Kidney epithelial cell (primary cell): ENCODE data around the gene SSMEM1. TPM values are rescaled to one million over a fixed set of nuclear protein-coding genes. Genes with fewer than 3 reads are reported as not detected.
"Not testable (repeated sequence)": the region's sequence is repeated elsewhere in the genome, so short reads cannot be mapped to it uniquely, and the experiment has no call there.

ENCODE experiments used
- DNase-seq: peaks from one replicate; pipeline ENCODE4 v3.0.0-alpha.2; 2010; ENCODE audit warnings: low read depth
- H3K27me3 ChIP-seq: 2 replicates; pipeline ENCODE4 v1.6.0; 2011; ENCODE audit warnings: low read length; ENCODE audit not compliant: control insufficient read depth, insufficient read depth
- H3K36me3 ChIP-seq: 2 replicates; pipeline ENCODE4 v1.5.1; 2011; ENCODE audit warnings: low read length; ENCODE audit not compliant: control insufficient read depth, insufficient read depth
- H3K4me3 ChIP-seq: 2 replicates; pipeline ENCODE4 v1.5.1; 2011; ENCODE audit warnings: low read depth, mild to moderate bottlenecking, control low read depth, low read length
- total RNA-seq: library from RNA; depleted of rRNA; stranded (reverse); fragments of >200 nt; gene quantifications from 2 replicates; pipeline ENCODE4 v1.2.3, GENCODE V29; 2015
- TF ChIP-seq, protein P1 (sequence below): IDR thresholded peaks from 2 replicates; pipeline ENCODE4 v1.5.1; 2011; ENCODE audit warnings: mild to moderate bottlenecking, moderate library complexity, low read length, control low read depth, inconsistent platforms; ENCODE audit not compliant: insufficient read depth, poor library complexity, severe bottlenecking

Gene SSMEM1
- total RNA-seq, 1 donor from 2014 or later = not detected

DNA sequence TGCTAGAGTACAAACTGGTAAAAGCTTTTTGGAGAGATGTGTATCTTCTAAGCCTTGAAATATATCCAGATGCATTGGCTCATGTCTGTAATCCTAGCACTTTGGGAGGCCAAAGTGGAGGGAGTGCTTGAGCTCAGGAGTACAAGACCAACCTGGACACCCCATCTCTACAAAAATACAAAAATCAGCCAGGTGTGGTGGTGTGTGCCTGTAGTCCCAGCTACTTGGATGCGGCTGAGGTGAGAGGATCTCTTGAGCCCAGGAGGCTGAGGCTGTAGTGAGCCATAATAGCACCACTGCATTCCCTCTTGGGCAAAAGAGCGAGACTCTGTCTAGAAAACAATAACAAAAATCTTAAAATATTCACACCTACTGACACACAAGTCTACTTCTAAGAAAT, 28.0 kb upstream of the SSMEM1 start:
- no peak for DNase-seq
- H3K36me3 ChIP-seq = no peaks in the 10 kb centered on the region
- TF ChIP-seq, protein P1, sequence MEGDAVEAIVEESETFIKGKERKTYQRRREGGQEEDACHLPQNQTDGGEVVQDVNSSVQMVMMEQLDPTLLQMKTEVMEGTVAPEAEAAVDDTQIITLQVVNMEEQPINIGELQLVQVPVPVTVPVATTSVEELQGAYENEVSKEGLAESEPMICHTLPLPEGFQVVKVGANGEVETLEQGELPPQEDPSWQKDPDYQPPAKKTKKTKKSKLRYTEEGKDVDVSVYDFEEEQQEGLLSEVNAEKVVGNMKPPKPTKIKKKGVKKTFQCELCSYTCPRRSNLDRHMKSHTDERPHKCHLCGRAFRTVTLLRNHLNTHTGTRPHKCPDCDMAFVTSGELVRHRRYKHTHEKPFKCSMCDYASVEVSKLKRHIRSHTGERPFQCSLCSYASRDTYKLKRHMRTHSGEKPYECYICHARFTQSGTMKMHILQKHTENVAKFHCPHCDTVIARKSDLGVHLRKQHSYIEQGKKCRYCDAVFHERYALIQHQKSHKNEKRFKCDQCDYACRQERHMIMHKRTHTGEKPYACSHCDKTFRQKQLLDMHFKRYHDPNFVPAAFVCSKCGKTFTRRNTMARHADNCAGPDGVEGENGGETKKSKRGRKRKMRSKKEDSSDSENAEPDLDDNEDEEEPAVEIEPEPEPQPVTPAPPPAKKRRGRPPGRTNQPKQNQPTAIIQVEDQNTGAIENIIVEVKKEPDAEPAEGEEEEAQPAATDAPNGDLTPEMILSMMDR = no peak
- no peak overlapping the region for H3K4me3 ChIP-seq
- H3K27me3 ChIP-seq = no peaks in the 10 kb centered on the region

DNA sequence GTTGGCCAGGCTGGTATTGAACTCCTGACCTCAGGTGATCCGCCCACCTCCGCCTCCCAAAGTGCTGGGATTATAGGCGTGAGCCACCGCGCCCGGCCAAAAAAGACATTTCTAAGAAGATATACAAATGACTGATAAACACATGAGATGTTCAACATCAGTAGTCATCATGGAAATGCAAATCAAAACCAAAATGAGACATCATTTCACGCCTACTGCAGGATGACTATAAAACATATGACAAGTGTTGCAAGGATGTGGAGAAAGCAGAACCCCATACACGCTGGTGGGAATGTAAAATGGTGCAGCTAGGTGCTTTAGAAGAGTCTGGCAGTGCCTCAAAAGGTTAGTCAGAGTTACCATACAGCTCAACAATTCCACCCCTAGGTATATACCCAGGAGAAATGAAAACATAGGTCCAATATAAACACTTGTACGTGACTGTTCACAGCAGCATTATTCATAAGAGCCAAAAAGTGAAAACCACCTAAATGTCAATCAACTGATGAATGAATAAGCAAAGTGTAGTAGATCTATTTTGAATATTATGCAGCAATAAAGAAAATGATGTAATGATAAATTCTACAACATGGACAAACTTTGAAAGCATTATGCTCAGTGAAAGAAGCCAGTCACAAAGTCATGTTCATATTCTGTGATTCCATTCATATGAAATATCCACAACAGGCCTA, 26.9 kb upstream of the SSMEM1 start:
- Histone ChIP-seq H3K36me3 (no peaks in the 10 kb centered on the region), H3K4me3 (no peak overlapping the region), H3K27me3 (no peaks in the 10 kb centered on the region)
- TF ChIP-seq, protein P1 = no peak
- DNase-seq = no peak

DNA sequence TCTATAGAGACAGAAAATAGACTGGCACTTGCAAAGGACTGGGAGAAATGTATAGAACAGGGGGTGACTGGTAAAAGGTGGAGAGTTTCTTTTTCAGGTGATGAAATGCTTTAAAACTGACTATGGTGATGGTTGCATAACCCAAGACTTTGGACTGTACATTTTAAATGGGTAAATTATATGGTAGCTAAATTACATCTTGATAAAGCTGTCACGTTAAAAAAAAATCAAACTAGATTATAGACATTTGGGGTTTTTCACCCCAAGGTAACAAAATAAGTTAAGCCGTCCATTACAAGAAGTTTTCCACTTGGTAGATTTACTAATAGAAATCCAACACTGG, 26.4 kb upstream of the SSMEM1 start:
- H3K36me3 ChIP-seq = no peaks in the 10 kb centered on the region
- no peak for DNase-seq
- TF ChIP-seq, protein P1 = no peak
- no peaks in the 10 kb centered on the region for H3K27me3 ChIP-seq
- H3K4me3 ChIP-seq = no peak overlapping the region

DNA sequence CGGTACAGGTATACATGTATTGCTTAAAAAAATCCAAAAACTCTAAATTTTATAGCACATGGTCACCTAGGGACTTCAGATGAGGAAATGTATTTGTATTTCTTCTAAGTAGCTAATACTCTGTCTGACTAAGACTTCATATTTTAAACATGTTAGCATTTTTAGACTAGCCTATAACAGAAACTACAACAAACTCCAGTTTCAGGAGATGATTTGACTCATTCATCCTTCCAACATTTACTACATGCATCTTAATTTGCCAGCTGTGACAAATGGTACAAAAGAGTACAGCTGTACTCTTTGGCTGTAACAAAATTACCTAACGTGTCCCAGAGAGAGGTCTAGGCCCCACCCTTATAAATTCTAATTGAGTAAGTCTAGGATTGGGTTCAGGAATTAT, 24.7 kb upstream of the SSMEM1 start:
- H3K27me3 ChIP-seq = no peaks in the 10 kb centered on the region
- DNase-seq = no peak
- TF ChIP-seq, protein P1 = no peak
- H3K36me3 ChIP-seq = no peaks in the 10 kb centered on the region
- H3K4me3 ChIP-seq = no peak overlapping the region

DNA sequence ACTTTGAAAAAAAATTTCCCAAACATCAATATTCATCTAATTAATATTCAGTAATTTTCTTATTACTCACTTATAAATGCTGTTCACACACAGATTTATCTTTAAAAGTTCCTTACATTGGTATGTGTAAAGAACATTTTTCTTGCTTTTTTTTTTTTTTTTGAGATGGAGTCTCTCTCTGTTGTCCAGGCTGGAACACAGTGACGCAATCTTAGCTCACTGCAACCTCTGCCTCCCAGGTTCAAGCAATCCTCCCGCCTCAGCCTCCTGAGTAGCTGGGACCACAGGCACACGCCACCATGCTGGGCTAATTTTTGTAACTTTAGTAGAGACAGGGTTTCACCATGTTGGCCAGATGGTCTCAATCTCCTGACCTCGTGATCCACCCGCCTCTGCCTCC, 23.3 kb upstream of the SSMEM1 start:
- not testable (repeated sequence) for DNase-seq, H3K27me3 ChIP-seq, H3K36me3 ChIP-seq, H3K4me3 ChIP-seq

DNA sequence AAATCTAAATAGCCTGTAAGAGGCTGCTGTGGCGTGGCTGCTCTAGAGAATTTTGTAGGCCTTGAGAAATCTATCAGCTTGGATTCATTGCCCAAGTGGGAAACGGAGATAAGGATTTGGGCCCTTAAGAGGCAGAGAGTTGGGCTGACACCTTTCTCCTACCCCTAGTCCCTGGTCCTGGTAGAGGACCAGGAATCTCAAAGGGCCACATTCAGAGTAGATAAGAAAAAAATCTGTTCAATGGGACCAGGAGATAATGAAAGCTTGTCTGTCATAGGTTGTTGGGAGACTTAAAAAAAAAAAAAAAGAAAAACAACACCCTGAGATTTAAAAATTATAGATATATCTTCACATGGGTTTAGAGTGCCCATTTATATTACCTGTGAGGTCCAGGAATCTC, 20.3 kb upstream of the SSMEM1 start:
- DNase-seq = no peak
- no peaks in the 10 kb centered on the region for H3K36me3 ChIP-seq
- H3K4me3 ChIP-seq = no peak overlapping the region
- no peaks in the 10 kb centered on the region for H3K27me3 ChIP-seq
- TF ChIP-seq, protein P1 = no peak
